Activated CD4-positive, alpha-beta T cell treated with anti-CD3 and anti-CD28 coated beads for 24 hours (primary cell): ENCODE results near the gene KLK13.

Experiments used
- DNase-seq, 2 donors: peaks; one replicate each; pipeline ENCODE4 v3.0.0-alpha.2; 2020; ENCODE audit warnings: low read depth in 2 of 2

Gene KLK13

GRCh38 chr19:51091895-51092873 lies 27.3 kb upstream of the KLK13 start:
- no peak for DNase-seq

- no peak for DNase-seq
Measured at GRCh38 chr19:51091126-51091525, 26.2 kb upstream of the KLK13 start.

- no peak for DNase-seq
Measured at GRCh38 chr19:51090471-51090870, 25.6 kb upstream of the KLK13 start.

- no peak for DNase-seq
Measured at GRCh38 chr19:51089786-51090185, 24.9 kb upstream of the KLK13 start.

GRCh38 chr19:51086153-51086850 lies 21.4 kb upstream of the KLK13 start:
- no peak for DNase-seq

GRCh38 chr19:51084505-51084904 lies 19.6 kb upstream of the KLK13 start:
- no peak for DNase-seq

- no peak for DNase-seq
Measured at GRCh38 chr19:51083783-51084182, 18.9 kb upstream of the KLK13 start.

GRCh38 chr19:51083181-51083580 lies 18.3 kb upstream of the KLK13 start:
- DNase-seq: no peak

GRCh38 chr19:51082611-51083010 lies 17.7 kb upstream of the KLK13 start, which contains the start of gene KLK14:
TSS of gene KLK14 (minus strand) at chr19:51082887. CDS start at chr19:51082614, 273 bp downstream.
- no peak for DNase-seq

- no peak for DNase-seq
Measured at GRCh38 chr19:51081476-51081875, 16.6 kb upstream of the KLK13 start.

- DNase-seq: no peak
Measured at GRCh38 chr19:51079481-51080110, 14.7 kb upstream of the KLK13 start.

GRCh38 chr19:51078731-51079130 lies 13.8 kb upstream of the KLK13 start:
- DNase-seq: no peak

- DNase-seq: no peak
Measured at GRCh38 chr19:51078104-51078503, 13.2 kb upstream of the KLK13 start.

GRCh38 chr19:51076631-51077213 lies 11.8 kb upstream of the KLK13 start:
- no peak for DNase-seq

- DNase-seq: no peak
Measured at GRCh38 chr19:51075998-51076397, 11.1 kb upstream of the KLK13 start.

GRCh38 chr19:51071095-51071405 lies 6.2 kb upstream of the KLK13 start:
- no peak for DNase-seq

GRCh38 chr19:51070334-51071094 lies 5.6 kb upstream of the KLK13 start:
- no peak for DNase-seq

GRCh38 chr19:51066393-51067186 lies 1.7 kb upstream of the KLK13 start:
- no peak for DNase-seq

- no peak for DNase-seq
Measured at GRCh38 chr19:51065221-51065960, 499 bp upstream of the KLK13 start.

GRCh38 chr19:51063664-51064063 lies 1.2 kb downstream of the KLK13 start:
- DNase-seq: no peak
